NCI-H146 treated with DMSO at 0.1 percent for 48 hours (cell line): ENCODE measurements around the gene PNLDC1.

Experiments
- DNase-seq: peaks from one replicate; lab custom pipeline; 2025; ENCODE audit not compliant: unreplicated experiment; lab: John Stamatoyannopoulos, UW

PNLDC1 gene

GRCh38 chr6:159800141-159800865 is at the start of gene PNLDC1:
Gene PNLDC1, plus strand, starts transcription at chr6:159800276. Its CDS starts 32 bp downstream, at chr6:159800308.
- DNase-seq = no peak

- no peak for DNase-seq
Measured at GRCh38 chr6:159751448-159751847, 48.6 kb upstream of the PNLDC1 start.

GRCh38 chr6:159753081-159753872 is 46.8 kb upstream of the PNLDC1 start:
- no peak for DNase-seq

GRCh38 chr6:159754401-159754800 is 45.7 kb upstream of the PNLDC1 start:
- DNase-seq = no peak

GRCh38 chr6:159754959-159755914 is 44.8 kb upstream of the PNLDC1 start:
- DNase-seq = no peak

- DNase-seq = no peak
Measured at GRCh38 chr6:159756508-159756907, 43.6 kb upstream of the PNLDC1 start.

GRCh38 chr6:159758031-159759001 is 41.8 kb upstream of the PNLDC1 start:
- DNase-seq = no peak

GRCh38 chr6:159759645-159760044 is 40.4 kb upstream of the PNLDC1 start:
- no peak for DNase-seq

- no peak for DNase-seq
Measured at GRCh38 chr6:159760602-159761057, 39.4 kb upstream of the PNLDC1 start.

- DNase-seq = no peak
Measured at GRCh38 chr6:159761129-159761872, 38.8 kb upstream of the PNLDC1 start.

GRCh38 chr6:159761873-159762680 is 38.0 kb upstream of the PNLDC1 start, which contains the start of gene ACAT2:
Gene ACAT2, plus strand, starts transcription at chr6:159762045. Its CDS starts 43 bp downstream, at chr6:159762088.
- DNase-seq = peak; percentile 97

GRCh38 chr6:159762681-159763293 is 37.3 kb upstream of the PNLDC1 start:
- DNase-seq = no peak

- DNase-seq = no peak
Measured at GRCh38 chr6:159766906-159767305, 33.2 kb upstream of the PNLDC1 start.

GRCh38 chr6:159769470-159769869 is 30.6 kb upstream of the PNLDC1 start:
- DNase-seq = no peak

GRCh38 chr6:159772196-159772595 is 27.9 kb upstream of the PNLDC1 start:
- no peak for DNase-seq

- no peak for DNase-seq
Measured at GRCh38 chr6:159777240-159777904, 22.7 kb upstream of the PNLDC1 start.

GRCh38 chr6:159778131-159778530 is 21.9 kb upstream of the PNLDC1 start:
- DNase-seq = no peak
